ENCODE measurements around the gene KCNK3.

KCNK3 gene

DNA sequence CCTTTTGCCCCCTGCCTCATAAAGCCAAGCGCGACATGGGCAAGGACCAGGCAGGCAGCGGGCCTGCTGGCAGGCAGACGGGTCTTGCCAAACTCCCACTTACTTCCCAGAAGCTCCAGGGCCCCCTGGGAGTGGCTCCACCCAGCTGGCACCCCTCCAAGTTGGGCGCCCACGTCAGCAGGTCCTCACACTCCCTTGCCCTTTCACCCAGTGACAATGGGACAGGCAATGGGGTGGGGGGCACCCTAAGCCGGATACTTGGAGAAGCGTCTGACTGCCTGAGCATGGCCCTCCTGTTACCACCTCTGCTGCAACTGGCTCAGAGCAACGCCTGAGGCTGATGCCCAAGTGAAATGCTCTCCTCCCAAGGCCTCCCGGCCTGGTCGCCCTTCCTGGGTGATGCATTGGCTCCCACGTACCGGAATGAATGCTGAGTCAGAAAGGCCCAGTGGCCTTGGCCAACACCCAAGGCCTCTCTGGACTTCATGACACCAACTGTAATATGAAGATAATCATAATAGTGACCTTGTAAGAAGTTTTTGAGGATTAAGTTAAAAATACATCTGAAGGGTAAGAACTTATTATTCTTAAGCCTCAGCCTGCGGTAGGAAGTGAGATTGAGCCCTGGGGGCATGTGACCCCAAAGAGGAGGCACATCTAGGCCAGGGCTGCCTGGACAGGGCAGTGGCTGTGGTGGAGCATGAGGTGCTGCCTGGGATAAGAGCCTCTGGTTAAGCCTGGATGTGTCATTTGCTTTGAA lies 31.6 kb downstream of the KCNK3 start:
- H4K8ac ChIP-seq (ENCODE audit: low read length) = peak overlapping the region; percentile 45
- no peak overlapping the region for H2AK5ac ChIP-seq (ENCODE audit: low read length, severe bottlenecking)
- WGBS = 79% methylated on average over 14 of the region's 14 CpGs

DNA sequence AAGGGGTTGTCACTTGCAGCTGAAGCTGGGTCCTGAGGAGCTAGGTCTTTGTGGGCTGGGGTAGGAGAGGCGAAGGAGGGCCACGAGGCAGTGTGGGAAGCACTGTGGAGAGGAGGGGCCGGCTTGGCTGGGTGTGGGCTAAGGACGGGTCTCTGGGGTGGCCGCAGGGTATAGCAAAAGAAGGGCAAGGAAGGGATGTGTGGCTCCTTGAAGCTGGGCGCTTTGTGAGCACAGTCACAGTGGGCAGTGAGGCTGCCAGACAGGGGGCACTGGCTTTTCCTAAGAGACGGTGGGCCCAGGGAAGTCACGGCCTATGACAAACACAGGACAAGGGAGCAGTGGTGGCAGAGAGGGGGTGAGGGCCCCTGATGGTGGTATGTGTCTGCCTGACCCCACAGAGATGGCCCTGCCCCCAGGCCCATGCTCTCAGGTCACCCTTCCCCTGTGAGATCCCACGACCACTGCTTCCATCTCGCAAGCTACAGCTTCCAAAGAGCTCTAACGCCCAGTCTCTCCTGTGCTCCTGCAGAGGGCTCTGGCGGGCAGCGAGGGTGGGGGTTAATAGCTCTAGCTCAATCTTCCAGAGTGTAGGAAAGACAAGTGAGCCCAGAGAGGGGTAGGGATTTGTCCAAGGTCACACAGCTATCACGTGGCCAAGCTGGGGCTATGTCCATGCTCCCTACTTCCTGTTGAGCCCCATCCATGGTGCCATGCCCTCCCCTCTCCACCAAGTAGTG lies 32.4 kb downstream of the KCNK3 start:
- H3K23ac ChIP-seq (ENCODE audit: low read length in 2 of 2) = no peak overlapping the region
- no peak overlapping the region for H3K4ac ChIP-seq (ENCODE audit: low read depth in 1 of 2, low read length in 2 of 2)
- peak overlapping the region; percentile 79 for H3K9ac ChIP-seq (ENCODE audit: low read length)
- H4K8ac ChIP-seq (ENCODE audit: low read length) = no peak overlapping the region
- peaks cover 3 to 5% of the 10 kb centered on the region in 2 experiments for H3K27me3 ChIP-seq (ENCODE audit: control insufficient read depth in 1 of 2, insufficient read depth in 1 of 2, low read length in 2 of 2)
- H2AK5ac ChIP-seq (ENCODE audit: low read length, severe bottlenecking) = no peak overlapping the region
- H3K79me1 ChIP-seq (replicated peaks; ENCODE audit: low read length, poor library complexity, severe bottlenecking) = no peaks in the 10 kb centered on the region
- H3K18ac ChIP-seq (ENCODE audit: low read depth in 1 of 2, low read length in 2 of 2) = peak overlapping the region in 1 of 2 experiments; percentile 41
- WGBS = 85% methylated on average over 14 of the region's 14 CpGs
- peaks cover 29% of the 10 kb centered on the region for H3K4me1 ChIP-seq (ENCODE audit: control insufficient read depth, insufficient read depth, low read depth, low read length)
- peak overlapping the region in 1 of 2 experiments; percentile 68 for H3K14ac ChIP-seq (ENCODE audit: low read length in 2 of 2)
- H3K9me3 ChIP-seq (ENCODE audit: control insufficient read depth, low read length) = no peaks in the 10 kb centered on the region
- H3K36me3 ChIP-seq (ENCODE audit: control insufficient read depth in 1 of 2, insufficient read depth in 2 of 2, low read depth in 1 of 2, low read length in 2 of 2) = peaks cover 0 to 3% of the 10 kb centered on the region in 2 experiments
- H3K4me3 ChIP-seq (ENCODE audit: insufficient read depth in 1 of 2, low read depth in 1 of 2, low read length in 2 of 2) = no peak overlapping the region
- peak overlapping the region in 1 of 2 experiments; percentile 21 for H2BK12ac ChIP-seq (ENCODE audit: low read length in 2 of 2)
- no peak overlapping the region for H3K27ac ChIP-seq (ENCODE audit: low read length, poor library complexity, severe bottlenecking)
- no peak for DNase-seq
- no peak overlapping the region for H2BK15ac ChIP-seq (ENCODE audit: low read depth, poor library complexity, severe bottlenecking)
- no peak overlapping the region for H2BK120ac ChIP-seq (ENCODE audit: low read depth, low read length)
- H2BK5ac ChIP-seq (ENCODE audit: low read depth, low read length, poor library complexity, severe bottlenecking) = no peak overlapping the region
- no peak overlapping the region for H4K91ac ChIP-seq (ENCODE audit: low read length)
- no peak overlapping the region for H3K4me2 ChIP-seq (ENCODE audit: low read length, poor library complexity, severe bottlenecking)
- H2AFZ ChIP-seq (ENCODE audit: low read depth, low read length) = no peak overlapping the region

More for the DNA sequence above, 31.6 kb downstream of the KCNK3 start:
- no peaks in the 10 kb centered on the region for H3K79me1 ChIP-seq (replicated peaks; ENCODE audit: low read length, poor library complexity, severe bottlenecking)
- H3K18ac ChIP-seq (ENCODE audit: low read depth in 1 of 2, low read length in 2 of 2) = peak overlapping the region in 1 of 2 experiments; percentile 25
- H4K91ac ChIP-seq (ENCODE audit: low read length) = peak overlapping the region; percentile 53
- peak overlapping the region; percentile 79 for H3K9ac ChIP-seq (ENCODE audit: low read length)
- peak overlapping the region; percentile 35 for H2BK120ac ChIP-seq (ENCODE audit: low read depth, low read length)
- H3K23ac ChIP-seq (ENCODE audit: low read length in 2 of 2) = no peak overlapping the region
- peak overlapping the region in 1 of 2 experiments; percentile 33 for H2BK12ac ChIP-seq (ENCODE audit: low read length in 2 of 2)
- no peak overlapping the region for H3K4me2 ChIP-seq (ENCODE audit: low read length, poor library complexity, severe bottlenecking)
- peaks cover 0 to 3% of the 10 kb centered on the region in 2 experiments for H3K36me3 ChIP-seq (ENCODE audit: control insufficient read depth in 1 of 2, insufficient read depth in 2 of 2, low read depth in 1 of 2, low read length in 2 of 2)
- H2BK5ac ChIP-seq (ENCODE audit: low read depth, low read length, poor library complexity, severe bottlenecking) = no peak overlapping the region
- peak; percentile 72 for DNase-seq
- H2BK15ac ChIP-seq (ENCODE audit: low read depth, poor library complexity, severe bottlenecking) = peak overlapping the region; percentile 60
- H3K9me3 ChIP-seq (ENCODE audit: control insufficient read depth, low read length) = no peaks in the 10 kb centered on the region
- peaks cover 31% of the 10 kb centered on the region for H3K4me1 ChIP-seq (ENCODE audit: control insufficient read depth, insufficient read depth, low read depth, low read length)
- no peak overlapping the region for H2AFZ ChIP-seq (ENCODE audit: low read depth, low read length)
- H3K4me3 ChIP-seq (ENCODE audit: insufficient read depth in 1 of 2, low read depth in 1 of 2, low read length in 2 of 2) = peak overlapping the region in 1 of 2 experiments; percentile 2
- no peak overlapping the region for H3K4ac ChIP-seq (ENCODE audit: low read depth in 1 of 2, low read length in 2 of 2)
- H3K27me3 ChIP-seq (ENCODE audit: control insufficient read depth in 1 of 2, insufficient read depth in 1 of 2, low read length in 2 of 2) = peaks cover 0 to 5% of the 10 kb centered on the region in 2 experiments
- no peak overlapping the region for H3K27ac ChIP-seq (ENCODE audit: low read length, poor library complexity, severe bottlenecking)
- H3K14ac ChIP-seq (ENCODE audit: low read length in 2 of 2) = peak overlapping the region in 1 of 2 experiments; percentile 53

DNA sequence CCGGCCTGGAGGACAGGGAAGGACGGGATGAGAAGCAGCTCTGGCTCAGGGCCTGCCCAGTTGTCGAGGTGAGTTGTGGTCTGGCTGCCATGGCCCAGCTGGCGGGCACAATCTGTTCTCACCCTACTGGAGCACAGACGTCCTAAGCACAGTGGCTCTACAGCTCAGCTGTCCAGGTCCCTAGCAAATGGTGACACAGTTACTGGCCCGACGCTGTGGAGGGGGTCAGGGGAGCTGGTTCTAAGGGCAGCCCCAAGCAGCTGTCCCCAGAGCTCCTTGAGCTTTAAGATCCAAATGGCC lies 32.9 kb downstream of the KCNK3 start:
- Histone ChIP-seq H3K4me3 (ENCODE audit: insufficient read depth in 1 of 2, low read depth in 1 of 2, low read length in 2 of 2) (no peak overlapping the region), H4K91ac (ENCODE audit: low read length) (no peak overlapping the region), H2BK120ac (ENCODE audit: low read depth, low read length) (no peak overlapping the region), H2AFZ (ENCODE audit: low read depth, low read length) (no peak overlapping the region), H3K27me3 (ENCODE audit: control insufficient read depth in 1 of 2, insufficient read depth in 1 of 2, low read length in 2 of 2) (peaks cover 5 to 8% of the 10 kb centered on the region in 2 experiments), H3K4me1 (ENCODE audit: control insufficient read depth, insufficient read depth, low read depth, low read length) (peaks cover 25% of the 10 kb centered on the region), H3K27ac (ENCODE audit: low read length, poor library complexity, severe bottlenecking) (no peak overlapping the region), H3K23ac (ENCODE audit: low read length in 2 of 2) (no peak overlapping the region), H3K4ac (ENCODE audit: low read depth in 1 of 2, low read length in 2 of 2) (no peak overlapping the region), H3K18ac (ENCODE audit: low read depth in 1 of 2, low read length in 2 of 2) (peak overlapping the region in 1 of 2 experiments; percentile 41), H2AK5ac (ENCODE audit: low read length, severe bottlenecking) (no peak overlapping the region), H3K79me1 (replicated peaks; ENCODE audit: low read length, poor library complexity, severe bottlenecking) (no peaks in the 10 kb centered on the region), H3K4me2 (ENCODE audit: low read length, poor library complexity, severe bottlenecking) (no peak overlapping the region), H2BK12ac (ENCODE audit: low read length in 2 of 2) (no peak overlapping the region), H3K9me3 (ENCODE audit: control insufficient read depth, low read length) (no peaks in the 10 kb centered on the region), H2BK15ac (ENCODE audit: low read depth, poor library complexity, severe bottlenecking) (no peak overlapping the region), H3K36me3 (ENCODE audit: control insufficient read depth in 1 of 2, insufficient read depth in 2 of 2, low read depth in 1 of 2, low read length in 2 of 2) (peaks cover 0 to 3% of the 10 kb centered on the region in 2 experiments), H4K8ac (ENCODE audit: low read length) (no peak overlapping the region), H2BK5ac (ENCODE audit: low read depth, low read length, poor library complexity, severe bottlenecking) (no peak overlapping the region), H3K14ac (ENCODE audit: low read length in 2 of 2) (peak overlapping the region in 1 of 2 experiments; percentile 68), H3K9ac (ENCODE audit: low read length) (no peak overlapping the region)
- 86% methylated on average over 7 of the region's 7 CpGs for WGBS
- DNase-seq = no peak

DNA sequence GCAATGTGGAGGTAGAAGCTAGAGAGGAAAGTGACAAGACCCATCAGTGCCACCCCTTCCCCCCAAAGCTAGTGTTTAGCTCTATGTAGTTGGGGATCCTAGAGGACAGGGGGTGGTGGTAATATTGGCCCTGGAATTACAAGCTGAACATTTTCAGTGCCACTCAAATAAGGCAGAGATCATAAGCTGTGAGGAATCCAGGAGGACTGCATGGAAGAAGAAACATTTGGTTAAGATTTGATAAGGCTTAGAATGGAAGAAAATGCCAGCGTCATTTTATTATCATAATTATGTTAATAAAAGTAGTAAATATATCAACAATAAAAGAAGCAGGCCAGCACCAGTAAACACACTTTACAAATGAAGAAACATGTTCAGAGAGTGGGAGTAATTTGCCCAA lies 33.7 kb downstream of the KCNK3 start:
- no peak overlapping the region for H3K23ac ChIP-seq (ENCODE audit: low read length in 2 of 2)
- H2BK15ac ChIP-seq (ENCODE audit: low read depth, poor library complexity, severe bottlenecking) = no peak overlapping the region
- H4K91ac ChIP-seq (ENCODE audit: low read length) = no peak overlapping the region
- H2AFZ ChIP-seq (ENCODE audit: low read depth, low read length) = no peak overlapping the region
- H3K18ac ChIP-seq (ENCODE audit: low read depth in 1 of 2, low read length in 2 of 2) = no peak overlapping the region
- no peak overlapping the region for H3K4ac ChIP-seq (ENCODE audit: low read depth in 1 of 2, low read length in 2 of 2)
- peaks cover 18% of the 10 kb centered on the region for H3K4me1 ChIP-seq (ENCODE audit: control insufficient read depth, insufficient read depth, low read depth, low read length)
- H3K14ac ChIP-seq (ENCODE audit: low read length in 2 of 2) = no peak overlapping the region
- H3K4me3 ChIP-seq (ENCODE audit: insufficient read depth in 1 of 2, low read depth in 1 of 2, low read length in 2 of 2) = no peak overlapping the region
- H2BK120ac ChIP-seq (ENCODE audit: low read depth, low read length) = no peak overlapping the region
- no peak overlapping the region for H3K9ac ChIP-seq (ENCODE audit: low read length)
- no CpG with 5 or more reads among the region's 1 CpG for WGBS
- DNase-seq = no peak
- no peak overlapping the region for H3K27ac ChIP-seq (ENCODE audit: low read length, poor library complexity, severe bottlenecking)
- no peaks in the 10 kb centered on the region for H3K79me1 ChIP-seq (replicated peaks; ENCODE audit: low read length, poor library complexity, severe bottlenecking)
- H2AK5ac ChIP-seq (ENCODE audit: low read length, severe bottlenecking) = no peak overlapping the region
- H3K27me3 ChIP-seq (ENCODE audit: control insufficient read depth in 1 of 2, insufficient read depth in 1 of 2, low read length in 2 of 2) = peaks cover 5 to 10% of the 10 kb centered on the region in 2 experiments
- H4K8ac ChIP-seq (ENCODE audit: low read length) = no peak overlapping the region
- no peak overlapping the region for H2BK12ac ChIP-seq (ENCODE audit: low read length in 2 of 2)
- no peak overlapping the region for H2BK5ac ChIP-seq (ENCODE audit: low read depth, low read length, poor library complexity, severe bottlenecking)
- H3K36me3 ChIP-seq (ENCODE audit: control insufficient read depth in 1 of 2, insufficient read depth in 2 of 2, low read depth in 1 of 2, low read length in 2 of 2) = peaks cover 0 to 3% of the 10 kb centered on the region in 2 experiments
- H3K4me2 ChIP-seq (ENCODE audit: low read length, poor library complexity, severe bottlenecking) = no peak overlapping the region
- H3K9me3 ChIP-seq (ENCODE audit: control insufficient read depth, low read length) = no peaks in the 10 kb centered on the region

All from mesenchymal stem cell (in vitro differentiated cells and primary cell).